ENCODE results near the gene TMEM107. TPM values are rescaled to one million over a fixed set of nuclear protein-coding genes. Genes with fewer than 3 reads are reported as not detected.
A peak's percentile ranks its signal among the peaks of the same experiment; 100 is the strongest.

The TMEM107 gene
- total RNA-seq, 4 donors from 2014 or later, result 12.7 to 21.7 (median 15.5) TPM

DNA sequence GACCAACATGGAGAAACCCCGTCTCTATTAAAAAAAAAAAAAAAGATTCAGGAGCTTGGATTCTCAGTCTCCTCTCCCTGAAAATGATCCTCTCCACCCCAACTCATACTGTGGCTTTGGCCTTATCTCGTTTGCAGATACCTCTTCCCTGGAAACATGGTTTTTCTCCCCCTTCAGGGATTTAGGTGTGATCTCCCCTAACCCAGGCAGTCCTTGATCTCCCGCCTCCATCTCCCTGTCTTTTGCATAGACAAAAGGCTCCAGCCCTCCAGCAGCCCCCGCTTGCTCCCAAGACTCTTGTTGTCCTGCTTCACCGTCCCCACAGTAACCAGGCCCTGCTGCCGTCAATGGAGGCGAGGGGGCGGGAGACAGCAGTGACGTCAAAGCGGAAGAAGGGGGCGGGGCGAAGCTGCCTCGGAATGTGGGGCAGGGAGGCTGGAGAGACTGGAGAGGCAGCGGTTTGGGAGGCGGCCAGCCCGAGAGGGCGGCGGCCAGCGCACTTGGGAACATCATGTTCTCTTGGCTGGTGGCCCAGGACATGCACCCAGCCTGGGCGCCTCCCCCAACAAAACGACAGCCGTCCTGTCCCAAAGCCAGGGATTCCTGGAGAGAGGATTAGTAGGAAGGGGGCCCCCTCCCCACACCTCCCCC lies 22.1 kb downstream of the TMEM107 start:
- Histone ChIP-seq H3K4me3 (peak overlapping the region; percentile 66 to 94 (median 82)), H3K4me1 (peaks cover 28 to 82% (median 48%) of the 10 kb centered on the region in 3 donors)
- TF ChIP-seq, protein P1, sequence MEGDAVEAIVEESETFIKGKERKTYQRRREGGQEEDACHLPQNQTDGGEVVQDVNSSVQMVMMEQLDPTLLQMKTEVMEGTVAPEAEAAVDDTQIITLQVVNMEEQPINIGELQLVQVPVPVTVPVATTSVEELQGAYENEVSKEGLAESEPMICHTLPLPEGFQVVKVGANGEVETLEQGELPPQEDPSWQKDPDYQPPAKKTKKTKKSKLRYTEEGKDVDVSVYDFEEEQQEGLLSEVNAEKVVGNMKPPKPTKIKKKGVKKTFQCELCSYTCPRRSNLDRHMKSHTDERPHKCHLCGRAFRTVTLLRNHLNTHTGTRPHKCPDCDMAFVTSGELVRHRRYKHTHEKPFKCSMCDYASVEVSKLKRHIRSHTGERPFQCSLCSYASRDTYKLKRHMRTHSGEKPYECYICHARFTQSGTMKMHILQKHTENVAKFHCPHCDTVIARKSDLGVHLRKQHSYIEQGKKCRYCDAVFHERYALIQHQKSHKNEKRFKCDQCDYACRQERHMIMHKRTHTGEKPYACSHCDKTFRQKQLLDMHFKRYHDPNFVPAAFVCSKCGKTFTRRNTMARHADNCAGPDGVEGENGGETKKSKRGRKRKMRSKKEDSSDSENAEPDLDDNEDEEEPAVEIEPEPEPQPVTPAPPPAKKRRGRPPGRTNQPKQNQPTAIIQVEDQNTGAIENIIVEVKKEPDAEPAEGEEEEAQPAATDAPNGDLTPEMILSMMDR (IDR thresholded peaks at IDR 0.05), result no peak
- peak in 3 of 4 donors; percentile 63 to 89 (median 87) for TF ChIP-seq POLR2A (IDR thresholded peaks at IDR 0.05)

DNA sequence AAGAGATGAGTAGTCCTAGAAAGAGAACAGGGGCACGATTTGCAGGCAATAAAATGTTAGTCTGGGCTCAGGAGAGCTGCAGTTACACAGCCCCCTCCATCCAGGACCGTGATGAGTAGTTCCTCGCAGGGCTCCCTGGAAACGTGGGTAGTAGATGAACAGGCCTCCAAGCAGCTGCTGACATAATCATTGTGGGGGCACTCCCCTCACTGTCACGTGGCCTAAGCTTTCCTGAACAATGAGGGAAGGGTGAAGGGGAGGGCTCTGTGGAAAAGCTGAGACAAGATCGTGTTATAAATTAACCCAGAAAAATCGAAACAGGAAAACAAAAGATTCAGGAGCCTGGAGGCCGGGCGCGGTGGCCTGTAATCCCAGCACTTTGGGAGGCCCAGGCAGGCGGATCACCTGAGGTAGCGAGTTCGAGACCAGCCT lies 22.6 kb downstream of the TMEM107 start:
- H3K4me1 ChIP-seq, result peaks cover 28 to 81% (median 46%) of the 10 kb centered on the region in 3 donors
- no peaks in the 10 kb centered on the region for H3K9me3 ChIP-seq
- H3K27me3 ChIP-seq, result no peaks in the 10 kb centered on the region
- peak overlapping the region; percentile 25 to 94 (median 82) for H3K4me3 ChIP-seq
- WGBS, 2 donors, result 6% methylated on average over 13 of the region's 13 CpGs
- H3K36me3 ChIP-seq, result peaks cover 21 to 34% (median 29%) of the 10 kb centered on the region in 3 donors
- H3K27ac ChIP-seq, result peak overlapping the region; percentile 99 to 100 (median 100)
- intact Hi-C loops (cut with DNase I), result no loop called here
- DNase-seq, result no peak
- TF ChIP-seq POLR2A (IDR thresholded peaks at IDR 0.05), result peak in 3 of 4 donors; percentile 25 to 69 (median 56)
- TF ChIP-seq, protein P1 (IDR thresholded peaks at IDR 0.05), result no peak

More for the DNA sequence above, 22.1 kb downstream of the TMEM107 start:
- Histone ChIP-seq H3K9me3 (no peaks in the 10 kb centered on the region), H3K27ac (peak overlapping the region; percentile 99 to 100 (median 100)), H3K27me3 (no peaks in the 10 kb centered on the region), H3K36me3 (peaks cover 15 to 29% (median 23%) of the 10 kb centered on the region in 3 donors)
- DNase-seq, result peak; percentile 78
- 2 to 12% methylated on average over 8 to 11 of the region's 22 CpGs for WGBS, 2 donors
- intact Hi-C loops (cut with DNase I), result no loop called here

DNA sequence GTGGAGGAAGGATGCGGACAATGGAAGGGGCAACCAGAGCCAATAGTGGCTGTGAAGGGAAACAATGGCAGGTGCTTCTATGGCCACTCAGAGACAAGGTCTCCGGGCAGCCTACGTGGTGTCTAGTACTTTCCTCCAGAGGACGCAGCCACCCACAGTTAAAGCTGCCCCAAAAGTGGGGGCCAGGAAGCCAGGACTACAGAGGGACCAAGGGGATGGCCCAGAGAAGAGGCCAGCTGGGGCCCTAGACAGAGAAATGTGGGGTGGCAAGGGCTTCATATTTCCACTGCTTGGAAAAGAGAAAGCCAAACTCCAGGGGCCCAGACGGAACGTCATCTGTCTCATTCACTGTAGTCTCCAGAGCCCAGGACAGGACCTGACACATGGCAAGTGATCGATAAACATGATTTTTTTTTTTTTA lies 23.1 kb downstream of the TMEM107 start:
- 53 to 61% methylated on average over 7 of the region's 7 CpGs for WGBS, 2 donors
- no peak for TF ChIP-seq POLR2A (IDR thresholded peaks at IDR 0.05)

DNA sequence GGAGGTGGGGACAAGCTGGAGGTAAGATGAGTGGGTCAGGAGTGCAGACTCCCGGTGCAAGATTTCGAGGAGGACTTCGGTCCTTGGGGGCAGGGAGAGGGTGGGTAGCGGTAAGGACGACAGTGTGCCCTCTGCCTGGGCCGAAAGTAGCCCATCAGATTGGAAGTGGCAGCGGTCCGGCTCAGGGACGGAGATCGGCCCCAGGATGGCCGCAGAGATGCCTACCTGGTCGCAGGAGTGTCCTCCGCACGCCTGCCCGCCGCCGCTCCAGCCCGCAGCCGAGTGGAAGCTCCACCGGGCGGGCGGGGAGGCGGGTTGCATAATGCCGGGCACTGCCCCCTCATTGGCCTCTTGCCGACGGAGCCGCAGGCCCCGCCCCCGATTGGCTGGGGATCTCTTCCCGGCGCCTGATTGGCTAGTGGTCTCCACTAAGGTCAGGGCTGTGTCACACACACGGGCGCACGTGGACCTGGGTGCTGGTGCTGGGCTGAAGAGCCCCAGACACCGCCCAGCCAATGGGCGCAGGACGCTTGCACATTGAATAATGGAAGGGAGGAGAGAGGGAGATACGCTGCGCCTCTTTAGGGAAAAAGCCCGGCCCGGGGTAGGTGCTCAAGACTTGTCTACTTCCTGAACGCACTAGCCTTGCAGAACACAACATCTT lies 23.9 kb downstream of the TMEM107 start, which contains the start of gene PER1:
TSS of gene PER1 (minus strand) at position 293 of the 664 bp plus-strand sequence. CDS start 1,698 bp downstream, outside the sequence.
- Histone ChIP-seq H3K27ac (peak within 1 kb of the TSS; percentile 99 to 100 (median 100)), H3K4me1 (peaks cover 28 to 81% (median 36%) of the 10 kb centered on the region in 3 donors), H3K4me3 (peak within 1 kb of the TSS; percentile 81 to 94 (median 82)), H3K9me3 (no peaks in the 10 kb centered on the region), H3K27me3 (no peaks in the 10 kb centered on the region), H3K36me3 (peaks cover 34 to 47% (median 42%) of the 10 kb centered on the region in 3 donors)
- WGBS, 2 donors, result 4 to 10% methylated on average over 17 to 34 of the region's 42 CpGs
- intact Hi-C loops (cut with DNase I), result no loop called here
- DNase-seq, result peak; percentile 68
- TF ChIP-seq, protein P1 (IDR thresholded peaks at IDR 0.05), result peak in 1 of 6 experiments; percentile 5
- peak in 3 of 4 donors; percentile 69 to 99 (median 99) for TF ChIP-seq POLR2A (IDR thresholded peaks at IDR 0.05)

More for the DNA sequence above, 23.1 kb downstream of the TMEM107 start:
- H3K36me3 ChIP-seq, result peaks cover 26 to 39% (median 34%) of the 10 kb centered on the region in 3 donors
- DNase-seq, result no peak
- peak overlapping the region; percentile 99 to 100 (median 100) for H3K27ac ChIP-seq
- no peaks in the 10 kb centered on the region for H3K27me3 ChIP-seq
- peaks cover 28 to 81% (median 41%) of the 10 kb centered on the region in 3 donors for H3K4me1 ChIP-seq
- intact Hi-C loops (cut with DNase I), result no loop called here
- H3K9me3 ChIP-seq, result no peaks in the 10 kb centered on the region
- peak overlapping the region in 3 of 4 donors; percentile 81 to 94 (median 83) for H3K4me3 ChIP-seq

DNA sequence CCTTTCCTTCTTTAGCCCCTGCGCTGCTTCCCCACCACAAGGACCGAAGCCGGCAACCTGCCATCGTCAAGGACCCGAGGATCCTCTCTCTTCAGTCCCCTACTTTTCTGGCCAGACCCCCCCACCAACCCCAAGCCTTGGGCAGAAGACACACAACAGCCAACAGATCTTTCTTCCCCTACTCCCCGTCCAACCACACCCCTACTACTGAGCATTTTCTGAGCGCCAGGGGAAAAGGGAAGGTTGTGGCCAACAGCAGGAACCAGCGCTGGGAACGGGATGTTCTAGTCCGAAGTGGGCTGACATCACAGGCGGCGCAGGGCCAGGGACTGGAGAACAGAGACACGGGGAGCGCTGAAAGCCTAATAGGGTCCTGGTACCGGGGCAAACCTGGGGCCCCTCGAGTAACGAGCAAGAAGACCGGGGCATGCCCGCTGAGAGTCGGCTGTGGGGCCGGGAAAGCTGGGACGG lies 24.5 kb downstream of the TMEM107 start:
- intact Hi-C loops (cut with DNase I), result no loop called here
- Histone ChIP-seq H3K4me1 (peaks cover 28 to 81% (median 31%) of the 10 kb centered on the region in 3 donors), H3K36me3 (peaks cover 39 to 52% (median 47%) of the 10 kb centered on the region in 3 donors), H3K4me3 (peak overlapping the region; percentile 81 to 94 (median 82)), H3K9me3 (no peaks in the 10 kb centered on the region), H3K27ac (peak overlapping the region; percentile 99 to 100 (median 100)), H3K27me3 (no peaks in the 10 kb centered on the region)
- peak in 1 of 4 donors; percentile 58 for TF ChIP-seq POLR2A (IDR thresholded peaks at IDR 0.05)
- TF ChIP-seq, protein P1 (IDR thresholded peaks at IDR 0.05), result no peak
- 2 to 4% methylated on average over 10 to 13 of the region's 22 CpGs for WGBS, 2 donors
- DNase-seq, result no peak

Data from esophagus squamous epithelium (tissue), 5 donors.